ENCODE results near the gene TOR1AIP1. TPM values are rescaled to one million over a fixed set of nuclear protein-coding genes. Genes with fewer than 3 reads are reported as not detected.

TOR1AIP1 gene
- total RNA-seq, 1 donor from 2014 or later = 60.6 TPM

- no peaks in the 10 kb centered on the region for H3K27me3 Mint-ChIP-seq (ENCODE audit: unreplicated experiment)
- no peak for DNase-seq (ENCODE audit: extremely low spot score, unreplicated experiment)
- H3K36me3 Mint-ChIP-seq (ENCODE audit: unreplicated experiment) = peaks cover 38% of the 10 kb centered on the region
- H3K4me1 Mint-ChIP-seq (ENCODE audit: unreplicated experiment) = no peaks in the 10 kb centered on the region
- H3K4me3 Mint-ChIP-seq (ENCODE audit: unreplicated experiment) = no peak overlapping the region
- no peak for TF ChIP-seq CTCF (IDR thresholded peaks at IDR 0.05)
- H3K27ac Mint-ChIP-seq (ENCODE audit: unreplicated experiment) = no peak overlapping the region
- no peaks in the 10 kb centered on the region for H3K9me3 Mint-ChIP-seq (ENCODE audit: unreplicated experiment)
These were observed 29.7 kb downstream of the TOR1AIP1 start for GRCh38 chr1:179911812-179912211.

DNA sequence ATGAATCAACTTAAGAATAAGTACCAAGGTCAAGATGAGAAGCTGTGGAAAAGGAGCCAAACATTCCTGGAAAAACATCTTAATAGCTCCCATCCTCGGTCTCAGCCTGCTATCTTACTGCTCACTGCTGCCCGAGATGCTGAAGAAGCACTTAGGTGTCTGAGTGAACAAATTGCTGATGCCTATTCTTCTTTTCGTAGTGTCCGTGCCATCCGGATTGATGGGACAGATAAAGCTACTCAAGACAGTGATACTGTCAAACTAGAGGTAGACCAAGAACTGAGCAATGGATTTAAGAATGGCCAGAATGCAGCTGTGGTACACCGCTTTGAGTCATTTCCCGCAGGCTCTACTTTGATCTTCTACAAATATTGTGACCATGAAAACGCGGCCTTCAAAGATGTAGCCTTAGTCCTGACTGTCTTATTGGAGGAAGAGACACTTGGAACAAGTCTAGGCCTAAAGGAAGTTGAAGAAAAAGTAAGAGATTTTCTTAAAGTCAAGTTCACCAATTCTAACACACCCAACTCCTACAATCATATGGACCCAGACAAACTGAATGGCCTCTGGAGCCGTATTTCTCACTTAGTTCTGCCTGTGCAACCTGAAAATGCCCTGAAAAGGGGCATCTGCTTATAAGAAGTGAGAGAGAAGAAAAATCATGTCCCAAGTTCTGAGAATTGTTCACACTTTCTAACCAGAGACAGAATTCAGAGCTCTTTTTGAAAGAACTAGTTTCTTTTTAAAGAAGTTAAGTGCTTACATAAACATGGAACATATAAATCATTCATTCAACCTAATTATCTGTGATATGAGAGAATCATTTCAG lies 35.7 kb downstream of the TOR1AIP1 start:
- no peak overlapping the region for H3K27ac Mint-ChIP-seq (ENCODE audit: unreplicated experiment)
- H3K4me1 Mint-ChIP-seq (ENCODE audit: unreplicated experiment) = peaks cover 2% of the 10 kb centered on the region
- no peak for TF ChIP-seq CTCF (IDR thresholded peaks at IDR 0.05)
- no peak overlapping the region for H3K4me3 Mint-ChIP-seq (ENCODE audit: unreplicated experiment)
- H3K27me3 Mint-ChIP-seq (ENCODE audit: unreplicated experiment) = no peaks in the 10 kb centered on the region
- peaks cover 48% of the 10 kb centered on the region for H3K36me3 Mint-ChIP-seq (ENCODE audit: unreplicated experiment)
- H3K9me3 Mint-ChIP-seq (ENCODE audit: unreplicated experiment) = no peaks in the 10 kb centered on the region
- DNase-seq (ENCODE audit: extremely low spot score, unreplicated experiment) = no peak

GRCh38 chr1:179921472-179921871 lies 39.4 kb downstream of the TOR1AIP1 start:
- no peaks in the 10 kb centered on the region for H3K27me3 Mint-ChIP-seq (ENCODE audit: unreplicated experiment)
- H3K27ac Mint-ChIP-seq (ENCODE audit: unreplicated experiment) = no peak overlapping the region
- peaks cover 2% of the 10 kb centered on the region for H3K4me1 Mint-ChIP-seq (ENCODE audit: unreplicated experiment)
- H3K9me3 Mint-ChIP-seq (ENCODE audit: unreplicated experiment) = no peaks in the 10 kb centered on the region
- DNase-seq (ENCODE audit: extremely low spot score, unreplicated experiment) = no peak
- H3K36me3 Mint-ChIP-seq (ENCODE audit: unreplicated experiment) = peaks cover 32% of the 10 kb centered on the region
- no peak for TF ChIP-seq CTCF (IDR thresholded peaks at IDR 0.05)
- H3K4me3 Mint-ChIP-seq (ENCODE audit: unreplicated experiment) = no peak overlapping the region

DNA sequence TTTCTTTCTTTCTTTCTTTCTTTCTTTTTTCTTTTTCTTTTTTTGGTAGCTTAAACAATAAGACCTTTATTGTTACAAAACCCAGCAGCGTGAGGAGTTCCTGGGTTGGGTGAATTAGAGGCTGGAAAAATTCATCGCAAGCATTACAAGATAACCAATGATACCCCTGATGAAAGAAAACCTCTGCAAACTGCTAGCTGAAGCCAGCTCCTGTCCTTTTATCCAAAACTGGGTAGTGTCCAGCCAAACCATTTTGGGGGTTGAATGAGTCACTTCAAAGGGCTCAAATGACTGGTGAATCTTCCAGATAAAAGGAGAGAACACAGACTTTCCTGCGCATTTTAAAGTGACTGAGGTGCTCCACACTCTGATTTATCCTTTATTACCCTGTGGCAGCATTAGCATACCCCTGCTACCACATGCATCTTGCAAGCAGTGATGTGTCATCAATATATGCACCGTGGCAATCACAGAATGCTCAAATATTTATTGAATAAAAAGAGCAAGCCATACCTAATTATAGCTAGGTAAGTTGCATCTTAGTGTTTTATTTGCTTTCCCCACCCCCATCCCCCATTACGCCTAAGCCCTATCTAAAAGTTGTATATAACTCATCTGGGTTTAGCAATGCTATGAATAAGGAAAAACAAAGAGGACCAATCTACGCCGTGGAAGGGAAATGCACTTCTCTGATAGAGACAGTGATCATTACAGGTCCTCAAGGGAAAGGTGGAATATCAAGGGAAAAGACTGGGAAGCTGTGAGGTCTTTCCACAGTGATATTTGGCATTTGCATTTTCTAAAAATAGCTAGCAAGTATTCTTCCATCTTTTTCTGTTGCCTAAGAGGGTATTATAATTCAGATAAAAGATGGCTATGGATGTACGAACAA lies 40.1 kb downstream of the TOR1AIP1 start:
- DNase-seq (ENCODE audit: extremely low spot score, unreplicated experiment) = no peak
- no peaks in the 10 kb centered on the region for H3K27me3 Mint-ChIP-seq (ENCODE audit: unreplicated experiment)
- peaks cover 2% of the 10 kb centered on the region for H3K4me1 Mint-ChIP-seq (ENCODE audit: unreplicated experiment)
- H3K36me3 Mint-ChIP-seq (ENCODE audit: unreplicated experiment) = peaks cover 29% of the 10 kb centered on the region
- no peak overlapping the region for H3K27ac Mint-ChIP-seq (ENCODE audit: unreplicated experiment)
- H3K4me3 Mint-ChIP-seq (ENCODE audit: unreplicated experiment) = no peak overlapping the region
- no peaks in the 10 kb centered on the region for H3K9me3 Mint-ChIP-seq (ENCODE audit: unreplicated experiment)
- no peak for TF ChIP-seq CTCF (IDR thresholded peaks at IDR 0.05)

- no peaks in the 10 kb centered on the region for H3K27me3 Mint-ChIP-seq (ENCODE audit: unreplicated experiment)
These were observed 40.9 kb downstream of the TOR1AIP1 start for GRCh38 chr1:179923029-179923428.

More at GRCh38 chr1:179923029-179923428, 40.9 kb downstream of the TOR1AIP1 start:
- no peak for DNase-seq (ENCODE audit: extremely low spot score, unreplicated experiment)
- H3K36me3 Mint-ChIP-seq (ENCODE audit: unreplicated experiment) = peaks cover 22% of the 10 kb centered on the region
- no peak overlapping the region for H3K4me3 Mint-ChIP-seq (ENCODE audit: unreplicated experiment)
- no peak for TF ChIP-seq CTCF (IDR thresholded peaks at IDR 0.05)
- H3K4me1 Mint-ChIP-seq (ENCODE audit: unreplicated experiment) = peaks cover 2% of the 10 kb centered on the region
- no peaks in the 10 kb centered on the region for H3K9me3 Mint-ChIP-seq (ENCODE audit: unreplicated experiment)
- no peak overlapping the region for H3K27ac Mint-ChIP-seq (ENCODE audit: unreplicated experiment)
